Gastrocnemius medialis (tissue), 4 donors: ENCODE measurements around the gene CRTC2. TPM values are rescaled to one million over a fixed set of nuclear protein-coding genes. Genes with fewer than 3 reads are reported as not detected.

Source experiments
- ATAC-seq, 2 donors: fragments of 150-250 bp; one replicate each; pipeline ENCODE4 v1.9.1; 2016
- DNase-seq, 2 donors: peaks; one replicate each; pipeline ENCODE4 v3.0.0-alpha.2; 2019
- H3K27ac ChIP-seq, 4 donors: fragments of 200-600 bp; sonication (generic); 1 replicate in 1 of 4; 2 replicates in 3 of 4; pipeline ENCODE4 v1.5.1; 2016 to 2018; ENCODE audit warnings: mild to moderate bottlenecking in 2 of 4, moderate library complexity in 1 of 4
- H3K27me3 ChIP-seq, 3 donors: fragments of 200-600 bp; sonication (generic) in 2 of 3; 1 replicate in 1 of 3; 2 replicates in 2 of 3; pipeline versions ENCODE4 v1.5.1 to v1.6.0; 2016 to 2019; ENCODE audit warnings: mild to moderate bottlenecking in 1 of 3, moderate library complexity in 1 of 3
- H3K36me3 ChIP-seq, 2 donors: fragments of 200-600 bp; sonication (generic) in 1 of 2; one replicate each; pipeline ENCODE4 v1.5.1; 2017 to 2018
- H3K4me1 ChIP-seq, 2 donors: fragments of 200-600 bp; sonication (generic) in 1 of 2; one replicate each; pipeline ENCODE4 v1.5.1; 2016 to 2017; ENCODE audit warnings: mild to moderate bottlenecking in 2 of 2
- H3K4me3 ChIP-seq, 4 donors: fragments of 200-600 bp; sonication (generic) in 3 of 4; 1 replicate in 1 of 4; 2 replicates in 3 of 4; pipeline ENCODE4 v1.5.1; 2016 to 2019; ENCODE audit warnings: mild to moderate bottlenecking in 2 of 4
- H3K9me3 ChIP-seq, 3 donors: fragments of 200-600 bp; sonication (generic) in 2 of 3; 1 replicate in 1 of 3; 2 replicates in 2 of 3; pipeline ENCODE4 v1.5.1; 2016 to 2019
- POLR2A ChIP-seq, 2 donors: fragments of 450-650 bp; IDR thresholded peaks; one replicate each; pipeline ENCODE4 v1.6.1; 2017; ENCODE audit warnings: antibody characterized with exemption in 2 of 2, mild to moderate bottlenecking in 2 of 2, moderate library complexity in 2 of 2
- in situ Hi-C, 4 donors: fragments of 200-750 bp; cut with MboI; loops; one replicate each; pipeline versions ENCODE4 v1.15.0 to v1.8.0; 2017; ENCODE audit warnings: low sequenced_read_pairs in 4 of 4
- intact Hi-C: fragments of 100-400 bp; cut with DNase I; formaldehyde crosslinking; loops from one replicate; pipeline ENCODE4 v1.15.1; 2023; ENCODE audit warnings: low total_unique reads
- microRNA-seq, 2 donors: library from miRNA; unstranded; fragments of <30 nt; microRNA quantifications; one replicate each; pipeline ENCODE4, GENCODE V29; 2016; ENCODE audit warnings: borderline replicate concordance in 2 of 2
- total RNA-seq, 4 donors: library from RNA; depleted of rRNA; stranded (reverse); fragments of >200 nt; gene quantifications; one replicate each; pipeline versions ENCODE4 v1.1.0 to v1.2.3, GENCODE V29; 2016
- TF ChIP-seq, protein P1 (sequence below), 5 experiments: fragments of 450-650 bp in 3 of 5; fragments of 200-600 bp in 2 of 5; sonication (generic) in 2 of 5; IDR thresholded peaks in 4 of 5; conservative IDR thresholded peaks in 1 of 5; 1 replicate in 4 of 5; 2 replicates in 1 of 5; pipeline ENCODE4 v1.5.1; 2016 to 2019; ENCODE audit warnings: antibody characterized with exemption in 5 of 5, mild to moderate bottlenecking in 3 of 5, moderate library complexity in 3 of 5

Gene CRTC2
- total RNA-seq, 4 donors from 2014 or later = 17.4 to 27.1 (median 23.3) TPM

DNA sequence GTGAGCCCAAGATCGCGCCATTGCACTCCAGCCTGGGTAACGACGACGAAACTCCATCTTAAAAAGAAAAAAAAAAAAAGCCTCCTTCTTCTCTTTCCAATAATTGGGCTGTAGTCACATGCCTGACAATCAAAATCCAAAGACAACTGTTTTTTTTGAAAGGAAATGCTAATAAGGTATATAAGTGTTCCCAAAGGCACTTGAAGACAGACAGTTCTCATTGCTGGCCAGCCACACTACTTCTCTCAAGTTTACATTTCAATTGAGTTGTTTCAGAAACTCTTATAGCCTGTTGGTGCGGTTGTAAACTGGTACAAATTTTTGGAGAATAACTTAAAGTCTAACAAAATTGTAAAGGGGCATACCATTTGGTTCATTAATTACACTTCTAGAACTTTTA, 58.9 kb downstream of the CRTC2 start:
- no peaks in the 10 kb centered on the region for H3K36me3 ChIP-seq
- no peak for TF ChIP-seq POLR2A (IDR thresholded peaks at IDR 0.05)
- TF ChIP-seq, protein P1, sequence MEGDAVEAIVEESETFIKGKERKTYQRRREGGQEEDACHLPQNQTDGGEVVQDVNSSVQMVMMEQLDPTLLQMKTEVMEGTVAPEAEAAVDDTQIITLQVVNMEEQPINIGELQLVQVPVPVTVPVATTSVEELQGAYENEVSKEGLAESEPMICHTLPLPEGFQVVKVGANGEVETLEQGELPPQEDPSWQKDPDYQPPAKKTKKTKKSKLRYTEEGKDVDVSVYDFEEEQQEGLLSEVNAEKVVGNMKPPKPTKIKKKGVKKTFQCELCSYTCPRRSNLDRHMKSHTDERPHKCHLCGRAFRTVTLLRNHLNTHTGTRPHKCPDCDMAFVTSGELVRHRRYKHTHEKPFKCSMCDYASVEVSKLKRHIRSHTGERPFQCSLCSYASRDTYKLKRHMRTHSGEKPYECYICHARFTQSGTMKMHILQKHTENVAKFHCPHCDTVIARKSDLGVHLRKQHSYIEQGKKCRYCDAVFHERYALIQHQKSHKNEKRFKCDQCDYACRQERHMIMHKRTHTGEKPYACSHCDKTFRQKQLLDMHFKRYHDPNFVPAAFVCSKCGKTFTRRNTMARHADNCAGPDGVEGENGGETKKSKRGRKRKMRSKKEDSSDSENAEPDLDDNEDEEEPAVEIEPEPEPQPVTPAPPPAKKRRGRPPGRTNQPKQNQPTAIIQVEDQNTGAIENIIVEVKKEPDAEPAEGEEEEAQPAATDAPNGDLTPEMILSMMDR (IDR thresholded peaks at IDR 0.05 in 4 of 5, conservative IDR thresholded peaks at IDR 0.05 in 1 of 5) = no peak
- H3K4me1 ChIP-seq = peaks cover 22 to 29% of the 10 kb centered on the region in 2 donors
- in situ Hi-C loops = no loop called here
- DNase-seq (no peak), ATAC-seq (no peak)
- H3K4me3 ChIP-seq = no peak overlapping the region
- peak overlapping the region in 2 of 4 donors; percentile 79 to 81 for H3K27ac ChIP-seq
- no peaks in the 10 kb centered on the region for H3K9me3 ChIP-seq
- no peaks in the 10 kb centered on the region for H3K27me3 ChIP-seq
- intact Hi-C loops = no loop called here

Small RNA genes within 50 kb of the gene (microRNA-seq; reads per million reads assigned to microRNA genes)
- 0 to 1.2 reads per million in 2 donors for gene MIR6737

Other genes with a start within 250 kb of the CRTC2 start
- gene INTS3, start 230.6 kb downstream of the CRTC2 start, total RNA-seq = 10 to 100 TPM; 16.1 to 28.0 (median 19.9) TPM
- gene SLC27A3, start 183.2 kb downstream of the CRTC2 start, total RNA-seq = 1 to 10 TPM; 2.3 to 7.9 (median 3.7) TPM
- 10 to 100 TPM; 22.0 to 40.7 (median 28.1) TPM for gene GATAD2B, start 35.6 kb downstream of the CRTC2 start, total RNA-seq
- gene DENND4B, start 11.9 kb downstream of the CRTC2 start, total RNA-seq = 10 to 100 TPM; 38.0 to 45.8 (median 40.1) TPM
- 10 to 100 TPM; 37.1 to 63.2 (median 47.9) TPM for gene SLC39A1, start 4.9 kb upstream of the CRTC2 start, total RNA-seq
- 1 to 10 TPM; 4.5 to 7.9 (median 5.7) TPM for gene CREB3L4, start 9.3 kb upstream of the CRTC2 start, total RNA-seq
- gene JTB, start 19.1 kb upstream of the CRTC2 start, total RNA-seq = 100 to 1,000 TPM; 157 to 309 (median 259) TPM
- gene RAB13, start 27.7 kb upstream of the CRTC2 start, total RNA-seq = 10 to 100 TPM in 1 of 4 donors, 1 to 10 TPM in 3; 6.4 to 12.3 (median 9.1) TPM
- gene RPS27, start 32.1 kb upstream of the CRTC2 start, total RNA-seq = 1,000 to 10,000 TPM; 1,269 to 1,948 (median 1,828) TPM
- under 1 TPM in 3 of 4 donors, not detected in 1; 0.07 to 0.24 (median 0.10) TPM for gene NUP210L, start 196.5 kb upstream of the CRTC2 start, total RNA-seq
- 1,000 to 10,000 TPM; 1,776 to 3,699 (median 2,786) TPM for gene TPM3, start 233.5 kb upstream of the CRTC2 start, total RNA-seq
- not detected for gene CFAP141, start 247.7 kb upstream of the CRTC2 start, total RNA-seq